ENCODE measurements around the gene GNMT.

DNA sequence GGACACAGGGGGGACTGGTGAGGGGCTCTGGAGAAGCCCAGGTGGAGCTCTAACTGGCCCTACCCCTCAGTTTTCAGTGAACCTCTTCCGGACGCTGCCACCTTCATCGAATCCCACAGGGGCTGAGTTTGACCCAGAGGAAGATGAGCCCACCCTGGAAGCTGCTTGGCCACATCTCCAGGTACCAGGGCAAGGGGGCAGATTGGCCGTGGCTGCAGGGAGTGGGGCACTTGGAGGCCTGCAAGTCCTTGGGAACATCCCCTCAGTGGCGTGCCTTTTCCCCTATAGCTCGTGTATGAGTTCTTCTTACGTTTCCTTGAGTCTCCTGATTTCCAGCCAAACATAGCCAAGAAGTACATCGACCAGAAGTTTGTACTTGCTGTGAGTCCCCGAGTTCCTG lies 46.6 kb downstream of the GNMT start:
- TF ChIP-seq, protein P1, sequence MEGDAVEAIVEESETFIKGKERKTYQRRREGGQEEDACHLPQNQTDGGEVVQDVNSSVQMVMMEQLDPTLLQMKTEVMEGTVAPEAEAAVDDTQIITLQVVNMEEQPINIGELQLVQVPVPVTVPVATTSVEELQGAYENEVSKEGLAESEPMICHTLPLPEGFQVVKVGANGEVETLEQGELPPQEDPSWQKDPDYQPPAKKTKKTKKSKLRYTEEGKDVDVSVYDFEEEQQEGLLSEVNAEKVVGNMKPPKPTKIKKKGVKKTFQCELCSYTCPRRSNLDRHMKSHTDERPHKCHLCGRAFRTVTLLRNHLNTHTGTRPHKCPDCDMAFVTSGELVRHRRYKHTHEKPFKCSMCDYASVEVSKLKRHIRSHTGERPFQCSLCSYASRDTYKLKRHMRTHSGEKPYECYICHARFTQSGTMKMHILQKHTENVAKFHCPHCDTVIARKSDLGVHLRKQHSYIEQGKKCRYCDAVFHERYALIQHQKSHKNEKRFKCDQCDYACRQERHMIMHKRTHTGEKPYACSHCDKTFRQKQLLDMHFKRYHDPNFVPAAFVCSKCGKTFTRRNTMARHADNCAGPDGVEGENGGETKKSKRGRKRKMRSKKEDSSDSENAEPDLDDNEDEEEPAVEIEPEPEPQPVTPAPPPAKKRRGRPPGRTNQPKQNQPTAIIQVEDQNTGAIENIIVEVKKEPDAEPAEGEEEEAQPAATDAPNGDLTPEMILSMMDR (conservative IDR thresholded peaks at IDR 0.05; ENCODE audit: low read depth, low read length) = no peak
- TF ChIP-seq EZH2 (IDR thresholded peaks at IDR 0.05; ENCODE audit: borderline replicate concordance, low read depth, low read length, poor library complexity, severe bottlenecking) = no peak

Measured in A673 (cell line).